ENCODE results near the gene LENG1. TPM values are rescaled to one million over a fixed set of nuclear protein-coding genes. Genes with fewer than 3 reads are reported as not detected.
A peak's percentile ranks its signal among the peaks of the same experiment; 100 is the strongest.

The LENG1 gene
- total and polyA plus RNA-seq, 9 of the 15 experiments (the other 6 are each of a cell fraction or from before 2014, with no cell fraction given), result 0.30 to 10.5 (median 4.7) TPM

DNA sequence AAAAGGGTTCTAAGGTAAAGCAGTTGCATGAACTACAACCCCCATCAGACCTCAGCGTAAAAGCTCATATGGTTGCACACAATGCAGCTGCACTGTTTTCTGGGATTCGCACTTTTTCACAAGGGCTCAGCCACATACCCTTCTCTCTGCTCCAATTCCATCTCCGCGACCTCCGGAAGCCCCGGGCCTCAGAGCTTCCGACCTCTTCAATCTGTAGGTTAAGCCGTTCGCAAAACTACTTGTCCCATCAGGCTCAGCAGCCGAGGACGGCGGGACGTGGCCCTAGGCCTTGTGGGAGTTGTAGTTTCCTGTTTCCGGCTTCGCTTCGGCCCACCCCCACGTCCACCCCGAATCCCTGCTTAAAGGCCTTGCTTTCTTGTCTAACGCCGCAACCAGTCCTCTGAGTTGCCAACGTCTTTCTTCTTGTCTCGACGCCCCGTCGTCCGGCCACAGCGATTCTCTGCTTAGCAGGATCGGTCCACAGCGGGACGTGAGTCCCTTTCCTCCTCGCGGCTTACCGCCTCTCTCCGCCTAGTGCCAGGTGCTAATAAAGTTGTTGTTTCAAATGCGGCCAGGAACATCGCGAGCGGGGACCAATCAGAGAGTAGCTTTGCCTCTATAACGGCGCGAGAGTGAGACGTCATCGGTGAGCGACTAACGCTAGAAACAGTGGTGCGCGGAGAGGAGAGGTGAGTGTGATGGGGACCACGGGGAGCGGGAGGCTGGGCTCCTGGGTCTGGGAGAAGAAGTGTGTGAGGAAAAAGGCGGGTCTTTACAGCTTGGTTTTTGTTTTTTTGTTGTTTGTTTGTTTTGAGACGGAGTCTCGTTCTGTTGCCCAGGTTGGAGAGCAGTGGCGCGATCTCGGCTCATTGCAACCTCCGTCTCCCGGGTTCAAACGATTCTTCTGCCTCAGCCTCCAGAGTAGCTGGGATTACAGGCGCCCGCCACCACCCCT is 44.1 kb downstream of the LENG1 start, which contains the start of the genes PRPF31 and TFPT (continued):
- peak; percentile 17 for TF ChIP-seq TCF3 (CRISPR knock-in tag; IDR thresholded peaks at IDR 0.05)
- TF ChIP-seq, protein P1, sequence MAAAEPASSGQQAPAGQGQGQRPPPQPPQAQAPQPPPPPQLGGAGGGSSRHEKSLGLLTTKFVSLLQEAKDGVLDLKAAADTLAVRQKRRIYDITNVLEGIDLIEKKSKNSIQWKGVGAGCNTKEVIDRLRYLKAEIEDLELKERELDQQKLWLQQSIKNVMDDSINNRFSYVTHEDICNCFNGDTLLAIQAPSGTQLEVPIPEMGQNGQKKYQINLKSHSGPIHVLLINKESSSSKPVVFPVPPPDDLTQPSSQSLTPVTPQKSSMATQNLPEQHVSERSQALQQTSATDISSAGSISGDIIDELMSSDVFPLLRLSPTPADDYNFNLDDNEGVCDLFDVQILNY (CRISPR knock-in tag; IDR thresholded peaks at IDR 0.05), result peak; percentile 85; the same call in 1 of the 2 replicates
- TF ChIP-seq NUFIP1 (IDR thresholded peaks at IDR 0.05; ENCODE audit: partially characterized antibody), result no peak
- TF ChIP-seq SIN3B (IDR thresholded peaks at IDR 0.05; ENCODE audit: low read depth), result peak; percentile 98
- TF ChIP-seq ZBTB7A (IDR thresholded peaks at IDR 0.05; ENCODE audit: borderline replicate concordance, control insufficient read depth, low read depth, low read length), result no peak
- TF ChIP-seq SPI1 (IDR thresholded peaks at IDR 0.05; ENCODE audit: borderline replicate concordance, low read depth, low read length), result no peak
- TF ChIP-seq ZFP36 (IDR thresholded peaks at IDR 0.05; ENCODE audit: low read depth, low read length, partially characterized antibody), result peak; percentile 23
- TF ChIP-seq, protein P2, sequence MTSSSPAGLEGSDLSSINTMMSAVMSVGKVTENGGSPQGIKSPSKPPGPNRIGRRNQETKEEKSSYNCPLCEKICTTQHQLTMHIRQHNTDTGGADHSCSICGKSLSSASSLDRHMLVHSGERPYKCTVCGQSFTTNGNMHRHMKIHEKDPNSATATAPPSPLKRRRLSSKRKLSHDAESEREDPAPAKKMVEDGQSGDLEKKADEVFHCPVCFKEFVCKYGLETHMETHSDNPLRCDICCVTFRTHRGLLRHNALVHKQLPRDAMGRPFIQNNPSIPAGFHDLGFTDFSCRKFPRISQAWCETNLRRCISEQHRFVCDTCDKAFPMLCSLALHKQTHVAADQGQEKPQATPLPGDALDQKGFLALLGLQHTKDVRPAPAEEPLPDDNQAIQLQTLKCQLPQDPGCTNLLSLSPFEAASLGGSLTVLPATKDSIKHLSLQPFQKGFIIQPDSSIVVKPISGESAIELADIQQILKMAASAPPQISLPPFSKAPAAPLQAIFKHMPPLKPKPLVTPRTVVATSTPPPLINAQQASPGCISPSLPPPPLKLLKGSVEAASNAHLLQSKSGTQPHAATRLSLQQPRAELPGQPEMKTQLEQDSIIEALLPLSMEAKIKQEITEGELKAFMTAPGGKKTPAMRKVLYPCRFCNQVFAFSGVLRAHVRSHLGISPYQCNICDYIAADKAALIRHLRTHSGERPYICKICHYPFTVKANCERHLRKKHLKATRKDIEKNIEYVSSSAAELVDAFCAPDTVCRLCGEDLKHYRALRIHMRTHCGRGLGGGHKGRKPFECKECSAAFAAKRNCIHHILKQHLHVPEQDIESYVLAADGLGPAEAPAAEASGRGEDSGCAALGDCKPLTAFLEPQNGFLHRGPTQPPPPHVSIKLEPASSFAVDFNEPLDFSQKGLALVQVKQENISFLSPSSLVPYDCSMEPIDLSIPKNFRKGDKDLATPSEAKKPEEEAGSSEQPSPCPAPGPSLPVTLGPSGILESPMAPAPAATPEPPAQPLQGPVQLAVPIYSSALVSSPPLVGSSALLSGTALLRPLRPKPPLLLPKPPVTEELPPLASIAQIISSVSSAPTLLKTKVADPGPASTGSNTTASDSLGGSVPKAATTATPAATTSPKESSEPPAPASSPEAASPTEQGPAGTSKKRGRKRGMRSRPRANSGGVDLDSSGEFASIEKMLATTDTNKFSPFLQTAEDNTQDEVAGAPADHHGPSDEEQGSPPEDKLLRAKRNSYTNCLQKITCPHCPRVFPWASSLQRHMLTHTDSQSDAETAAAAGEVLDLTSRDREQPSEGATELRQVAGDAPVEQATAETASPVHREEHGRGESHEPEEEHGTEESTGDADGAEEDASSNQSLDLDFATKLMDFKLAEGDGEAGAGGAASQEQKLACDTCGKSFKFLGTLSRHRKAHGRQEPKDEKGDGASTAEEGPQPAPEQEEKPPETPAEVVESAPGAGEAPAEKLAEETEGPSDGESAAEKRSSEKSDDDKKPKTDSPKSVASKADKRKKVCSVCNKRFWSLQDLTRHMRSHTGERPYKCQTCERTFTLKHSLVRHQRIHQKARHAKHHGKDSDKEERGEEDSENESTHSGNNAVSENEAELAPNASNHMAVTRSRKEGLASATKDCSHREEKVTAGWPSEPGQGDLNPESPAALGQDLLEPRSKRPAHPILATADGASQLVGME (CRISPR knock-in tag; IDR thresholded peaks at IDR 0.05), result peak; percentile 18; the same call in 1 of the 2 replicates
- TF ChIP-seq KLF16 (IDR thresholded peaks at IDR 0.05), result no peak
- TF ChIP-seq ZC3H4 (CRISPR knock-in tag; IDR thresholded peaks at IDR 0.05; ENCODE audit: borderline replicate concordance), result no peak
- no peak for TF ChIP-seq CHD4 (IDR thresholded peaks at IDR 0.05; ENCODE audit: insufficient read depth, insufficient replicate concordance, low read depth, low read length, poor library complexity, severe bottlenecking)
- TF ChIP-seq HLTF (IDR thresholded peaks at IDR 0.05), result peak; percentile 46
- TF ChIP-seq, protein P3, sequence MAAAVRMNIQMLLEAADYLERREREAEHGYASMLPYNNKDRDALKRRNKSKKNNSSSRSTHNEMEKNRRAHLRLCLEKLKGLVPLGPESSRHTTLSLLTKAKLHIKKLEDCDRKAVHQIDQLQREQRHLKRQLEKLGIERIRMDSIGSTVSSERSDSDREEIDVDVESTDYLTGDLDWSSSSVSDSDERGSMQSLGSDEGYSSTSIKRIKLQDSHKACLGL (CRISPR knock-in tag; IDR thresholded peaks at IDR 0.05; ENCODE audit: borderline replicate concordance, poor library complexity, severe bottlenecking), result peak; percentile 17
- no peak for TF ChIP-seq TCFL5 (CRISPR knock-in tag; conservative IDR thresholded peaks at IDR 0.05)
- TF ChIP-seq, protein P4, sequence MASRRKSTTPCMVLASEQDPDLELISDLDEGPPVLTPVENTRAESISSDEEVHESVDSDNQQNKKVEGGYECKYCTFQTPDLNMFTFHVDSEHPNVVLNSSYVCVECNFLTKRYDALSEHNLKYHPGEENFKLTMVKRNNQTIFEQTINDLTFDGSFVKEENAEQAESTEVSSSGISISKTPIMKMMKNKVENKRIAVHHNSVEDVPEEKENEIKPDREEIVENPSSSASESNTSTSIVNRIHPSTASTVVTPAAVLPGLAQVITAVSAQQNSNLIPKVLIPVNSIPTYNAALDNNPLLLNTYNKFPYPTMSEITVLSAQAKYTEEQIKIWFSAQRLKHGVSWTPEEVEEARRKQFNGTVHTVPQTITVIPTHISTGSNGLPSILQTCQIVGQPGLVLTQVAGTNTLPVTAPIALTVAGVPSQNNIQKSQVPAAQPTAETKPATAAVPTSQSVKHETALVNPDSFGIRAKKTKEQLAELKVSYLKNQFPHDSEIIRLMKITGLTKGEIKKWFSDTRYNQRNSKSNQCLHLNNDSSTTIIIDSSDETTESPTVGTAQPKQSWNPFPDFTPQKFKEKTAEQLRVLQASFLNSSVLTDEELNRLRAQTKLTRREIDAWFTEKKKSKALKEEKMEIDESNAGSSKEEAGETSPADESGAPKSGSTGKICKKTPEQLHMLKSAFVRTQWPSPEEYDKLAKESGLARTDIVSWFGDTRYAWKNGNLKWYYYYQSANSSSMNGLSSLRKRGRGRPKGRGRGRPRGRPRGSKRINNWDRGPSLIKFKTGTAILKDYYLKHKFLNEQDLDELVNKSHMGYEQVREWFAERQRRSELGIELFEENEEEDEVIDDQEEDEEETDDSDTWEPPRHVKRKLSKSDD (conservative IDR thresholded peaks at IDR 0.05; ENCODE audit: low read length), result no peak
- peak in 1 of 2 experiments; percentile 90; a peak in 3 of 4 replicates for TF ChIP-seq TBL1XR1 (IDR thresholded peaks at IDR 0.05; ENCODE audit: low read length in 2 of 2)
- no peak; the same call in 1 of the 2 replicates for TF ChIP-seq NFE2 (IDR thresholded peaks at IDR 0.05; ENCODE audit: low read depth)

Measured in K562 (cell line).